ENCODE results near the gene MAPKAPK3. TPM values are rescaled to one million over a fixed set of nuclear protein-coding genes. Genes with fewer than 3 reads are reported as not detected.

Gene MAPKAPK3
- total and polyA plus RNA-seq, 2 of the 8 experiments (the other 6 are each of a cell fraction or from before 2014, with no cell fraction given), result 65.4 to 99.8 TPM

DNA sequence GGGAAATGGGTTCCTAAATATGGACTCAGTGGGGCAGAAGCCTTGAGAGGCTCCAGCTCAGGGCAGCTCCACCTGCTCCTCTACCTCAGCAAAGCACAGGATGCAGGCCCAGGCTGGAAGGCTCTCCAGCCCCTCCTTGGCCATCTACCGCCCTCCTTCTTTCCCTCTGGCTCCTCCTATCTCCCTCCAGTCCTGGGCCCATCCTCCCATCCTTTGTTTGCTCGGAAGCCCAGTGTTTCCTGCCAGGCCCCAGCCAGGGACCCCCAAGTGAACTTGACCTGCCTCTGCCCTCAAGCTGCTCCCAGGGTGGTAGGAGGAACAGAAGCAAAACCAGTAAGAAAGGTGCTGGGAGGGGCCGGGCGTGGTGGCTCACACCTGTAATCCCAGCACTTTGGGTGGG, 20.1 kb downstream of the MAPKAPK3 start:
- no peak overlapping the region for H2AFZ ChIP-seq (ENCODE audit: low read length)
- no peak overlapping the region for H3K27ac ChIP-seq (ENCODE audit: low read depth, low read length)
- H2BK5ac ChIP-seq (ENCODE audit: low read depth, low read length), result no peak overlapping the region
- H4K20me1 ChIP-seq (replicated peaks in 1 of 2; ENCODE audit: control insufficient read depth in 1 of 2, insufficient read depth in 2 of 2, low read length in 2 of 2), result peaks cover 3 to 19% of the 10 kb centered on the region in 2 experiments
- WGBS, 2 experiments (ENCODE audit: extremely low coverage in 1 of 2, insufficient coverage in 1 of 2, insufficient read length in 1 of 2, insufficient replicate concordance in 2 of 2, low coverage in 1 of 2, low lambda C conversion rate in 2 of 2, missing lambda C conversion rate in 1 of 2), result 55% methylated on average over 4 of the region's 4 CpGs; no CpG with 5 or more reads in 1 of the 2 experiments
- H3K14ac ChIP-seq (ENCODE audit: insufficient read length), result no peak overlapping the region
- H3K27me3 ChIP-seq (replicated peaks in 1 of 4; ENCODE audit: control insufficient read depth in 3 of 4, extremely low read depth in 1 of 4, insufficient read depth in 3 of 4, low read length in 3 of 4), result no peaks in the 10 kb centered on the region
- H3K4me3 ChIP-seq (ENCODE audit: extremely low read depth in 1 of 4, insufficient read depth in 2 of 4, low read depth in 3 of 4, low read length in 4 of 4), result no peak overlapping the region
- H2BK20ac ChIP-seq (ENCODE audit: low read length), result no peak overlapping the region
- FAIRE-seq (no peak), DNase-seq (ENCODE audit: low read depth in 1 of 2, low spot score in 2 of 2) (no peak)
- H2BK120ac ChIP-seq (replicated peaks; ENCODE audit: low read depth, low read length), result no peak overlapping the region
- peaks cover 16% of the 10 kb centered on the region; the same call in 1 of the 2 replicates for H3K79me1 ChIP-seq (ENCODE audit: low read depth, low read length)
- H3K23ac ChIP-seq (ENCODE audit: insufficient read length), result no peak overlapping the region
- no peak overlapping the region for H3K9ac ChIP-seq (replicated peaks in 1 of 4; ENCODE audit: extremely low read depth in 1 of 4, low read depth in 3 of 4, low read length in 3 of 4)
- H3K4ac ChIP-seq (replicated peaks; ENCODE audit: insufficient read length, low read depth, low read length), result no peak overlapping the region
- H3K36me3 ChIP-seq (ENCODE audit: control insufficient read depth in 2 of 4, insufficient read depth in 4 of 4, low read length in 3 of 4), result peaks cover 0 to 11% (median 0%) of the 10 kb centered on the region in 4 experiments; a peak in 2 of 8 replicates
- H3K23me2 ChIP-seq (ENCODE audit: low read depth, low read length), result 0 out of 2 replicates have a peak, but pooled peaks cover 1% of the 10 kb centered on the region
- POLR2A ChIA-PET (ENCODE audit: partially characterized antibody), result interaction anchor here (0.9 to 1.1 kb wide), 3 partner anchors 11 to 288 kb away, joined by 3 read pairs; no protein-coding TSS in a partner anchor
- H2BK12ac ChIP-seq (ENCODE audit: low read depth, low read length), result no peak overlapping the region
- peaks cover 2 to 15% (median 8%) of the 10 kb centered on the region in 4 experiments; a peak in 6 of 7 replicates for H3K4me1 ChIP-seq (replicated peaks in 1 of 4; ENCODE audit: control insufficient read depth in 3 of 4, insufficient read depth in 4 of 4, low read length in 3 of 4)
- H2AK5ac ChIP-seq (ENCODE audit: low read depth, low read length), result no peak overlapping the region
- no peak overlapping the region for H2BK15ac ChIP-seq (ENCODE audit: low read length)
- H4K91ac ChIP-seq (replicated peaks; ENCODE audit: insufficient read length, low read length), result no peak overlapping the region
- TF ChIP-seq RXRA (IDR thresholded peaks at IDR 0.05; ENCODE audit: insufficient read depth, low read depth, low read length) (peak; percentile 96), KDM5A (IDR thresholded peaks at IDR 0.05; ENCODE audit: low read length) (no peak)
- H3K56ac ChIP-seq (replicated peaks; ENCODE audit: insufficient read length, low read depth, low read length), result no peak overlapping the region
- no peak overlapping the region for H3K4me2 ChIP-seq (ENCODE audit: insufficient read depth in 1 of 2, low read depth in 2 of 2, low read length in 2 of 2)
- H3K9me3 ChIP-seq (ENCODE audit: insufficient read depth in 2 of 2, low read depth in 1 of 2, low read length in 1 of 2), result no peaks in the 10 kb centered on the region
- H4K8ac ChIP-seq (ENCODE audit: extremely low read depth, insufficient read depth, low read length), result no peak overlapping the region
- H3K79me2 ChIP-seq (ENCODE audit: control insufficient read depth in 1 of 2, insufficient read depth in 2 of 2, low read length in 2 of 2), result peaks cover 0 to 12% of the 10 kb centered on the region in 2 experiments; a peak in 1 of 4 replicates
- no peak overlapping the region for H4K5ac ChIP-seq (ENCODE audit: insufficient read length, low read depth, low read length)
- H3K18ac ChIP-seq (ENCODE audit: extremely low read depth, low read length), result no peak overlapping the region
- CTCF ChIA-PET (ENCODE audit: partially characterized antibody), result interaction anchor here (1.2 to 63.8 kb wide), 3 partner anchors 13 to 127 kb away, joined by 3 to 1262 read pairs (median 1262); partner anchors contain the start of genes CISH, DOCK3 and MAPKAPK3
